ENCODE data around the gene LRRN2.
"Not testable (repeated sequence)": the region's sequence is repeated elsewhere in the genome, so short reads cannot be mapped to it uniquely, and the experiment has no call there.

Gene LRRN2

GRCh38 chr1:204641455-204641854 lies 44.1 kb downstream of the LRRN2 start:
- Histone ChIP-seq H3K9me3 (ENCODE audit: control insufficient read depth in 1 of 2, low read length in 2 of 2) (no peaks in the 10 kb centered on the region), H3K36me3 (ENCODE audit: control insufficient read depth in 1 of 2, insufficient read depth in 2 of 2, low read length in 2 of 2) (no peaks in the 10 kb centered on the region), H3K27ac (ENCODE audit: low read length) (no peak overlapping the region), H3K4me3 (ENCODE audit: low read depth in 1 of 2, low read length in 2 of 2) (no peak overlapping the region), H3K27me3 (ENCODE audit: low read depth, low read length) (no peaks in the 10 kb centered on the region), H3K4me1 (ENCODE audit: control insufficient read depth in 1 of 2, insufficient read depth in 2 of 2, low read length in 2 of 2) (peaks cover 0 to 16% of the 10 kb centered on the region in 2 donors)

GRCh38 chr1:204640578-204640977 lies 45.0 kb downstream of the LRRN2 start:
- no peak overlapping the region for H3K4me3 ChIP-seq (ENCODE audit: low read depth in 1 of 2, low read length in 2 of 2)
- peaks cover 0 to 16% of the 10 kb centered on the region in 2 donors for H3K4me1 ChIP-seq (ENCODE audit: control insufficient read depth in 1 of 2, insufficient read depth in 2 of 2, low read length in 2 of 2)
- no peaks in the 10 kb centered on the region for H3K9me3 ChIP-seq (ENCODE audit: control insufficient read depth in 1 of 2, low read length in 2 of 2)
- H3K27ac ChIP-seq (ENCODE audit: low read length): no peak overlapping the region
- no peaks in the 10 kb centered on the region for H3K27me3 ChIP-seq (ENCODE audit: low read depth, low read length)
- H3K36me3 ChIP-seq (ENCODE audit: control insufficient read depth in 1 of 2, insufficient read depth in 2 of 2, low read length in 2 of 2): no peaks in the 10 kb centered on the region

- Histone ChIP-seq H3K36me3 (ENCODE audit: control insufficient read depth in 1 of 2, insufficient read depth in 2 of 2, low read length in 2 of 2) (no peaks in the 10 kb centered on the region), H3K9me3 (ENCODE audit: control insufficient read depth in 1 of 2, low read length in 2 of 2) (no peaks in the 10 kb centered on the region), H3K4me3 (ENCODE audit: low read depth in 1 of 2, low read length in 2 of 2) (no peak overlapping the region), H3K4me1 (ENCODE audit: control insufficient read depth in 1 of 2, insufficient read depth in 2 of 2, low read length in 2 of 2) (peaks cover 0 to 20% of the 10 kb centered on the region in 2 donors), H3K27ac (ENCODE audit: low read length) (no peak overlapping the region), H3K27me3 (ENCODE audit: low read depth, low read length) (no peaks in the 10 kb centered on the region)
These were observed 51.2 kb downstream of the LRRN2 start for GRCh38 chr1:204634260-204634910.

GRCh38 chr1:204633665-204634064 lies 51.9 kb downstream of the LRRN2 start:
- Histone ChIP-seq H3K4me3 (ENCODE audit: low read depth in 1 of 2, low read length in 2 of 2) (no peak overlapping the region), H3K36me3 (ENCODE audit: control insufficient read depth in 1 of 2, insufficient read depth in 2 of 2, low read length in 2 of 2) (no peaks in the 10 kb centered on the region), H3K4me1 (ENCODE audit: control insufficient read depth in 1 of 2, insufficient read depth in 2 of 2, low read length in 2 of 2) (peaks cover 0 to 17% of the 10 kb centered on the region in 2 donors), H3K9me3 (ENCODE audit: control insufficient read depth in 1 of 2, low read length in 2 of 2) (no peaks in the 10 kb centered on the region), H3K27me3 (ENCODE audit: low read depth, low read length) (no peaks in the 10 kb centered on the region), H3K27ac (ENCODE audit: low read length) (no peak overlapping the region)

GRCh38 chr1:204630132-204630905 lies 55.2 kb downstream of the LRRN2 start:
- H3K4me1 ChIP-seq (ENCODE audit: control insufficient read depth in 1 of 2, insufficient read depth in 2 of 2, low read length in 2 of 2): peaks cover 0 to 4% of the 10 kb centered on the region in 2 donors
- H3K4me3 ChIP-seq (ENCODE audit: low read depth in 1 of 2, low read length in 2 of 2): no peak overlapping the region
- no peaks in the 10 kb centered on the region for H3K36me3 ChIP-seq (ENCODE audit: control insufficient read depth in 1 of 2, insufficient read depth in 2 of 2, low read length in 2 of 2)
- H3K27ac ChIP-seq (ENCODE audit: low read length): no peak overlapping the region
- no peaks in the 10 kb centered on the region for H3K9me3 ChIP-seq (ENCODE audit: control insufficient read depth in 1 of 2, low read length in 2 of 2)
- no peaks in the 10 kb centered on the region for H3K27me3 ChIP-seq (ENCODE audit: low read depth, low read length)

GRCh38 chr1:204629459-204629858 lies 56.1 kb downstream of the LRRN2 start:
- not testable (repeated sequence) for H3K27me3 ChIP-seq (ENCODE audit: low read depth, low read length); H3K9me3 ChIP-seq (ENCODE audit: control insufficient read depth in 1 of 2, low read length in 2 of 2); H3K4me3 ChIP-seq (ENCODE audit: low read depth in 1 of 2, low read length in 2 of 2); H3K4me1 ChIP-seq (ENCODE audit: control insufficient read depth in 1 of 2, insufficient read depth in 2 of 2, low read length in 2 of 2); H3K27ac ChIP-seq (ENCODE audit: low read length); H3K36me3 ChIP-seq (ENCODE audit: control insufficient read depth in 1 of 2, insufficient read depth in 2 of 2, low read length in 2 of 2)

- H3K4me3 ChIP-seq (ENCODE audit: low read depth in 1 of 2, low read length in 2 of 2): no peak overlapping the region
- H3K36me3 ChIP-seq (ENCODE audit: control insufficient read depth in 1 of 2, insufficient read depth in 2 of 2, low read length in 2 of 2): no peaks in the 10 kb centered on the region
- H3K27ac ChIP-seq (ENCODE audit: low read length): no peak overlapping the region
- no peaks in the 10 kb centered on the region for H3K9me3 ChIP-seq (ENCODE audit: control insufficient read depth in 1 of 2, low read length in 2 of 2)
- H3K27me3 ChIP-seq (ENCODE audit: low read depth, low read length): no peaks in the 10 kb centered on the region
- H3K4me1 ChIP-seq (ENCODE audit: control insufficient read depth in 1 of 2, insufficient read depth in 2 of 2, low read length in 2 of 2): peaks cover 3 to 4% of the 10 kb centered on the region in 2 donors
These were observed 56.7 kb downstream of the LRRN2 start for GRCh38 chr1:204628868-204629267.

GRCh38 chr1:204627436-204627835 lies 58.1 kb downstream of the LRRN2 start:
- Histone ChIP-seq H3K4me1 (ENCODE audit: control insufficient read depth in 1 of 2, insufficient read depth in 2 of 2, low read length in 2 of 2) (peaks cover 5 to 7% of the 10 kb centered on the region in 2 donors), H3K36me3 (ENCODE audit: control insufficient read depth in 1 of 2, insufficient read depth in 2 of 2, low read length in 2 of 2) (no peaks in the 10 kb centered on the region), H3K4me3 (ENCODE audit: low read depth in 1 of 2, low read length in 2 of 2) (no peak overlapping the region), H3K27ac (ENCODE audit: low read length) (no peak overlapping the region), H3K27me3 (ENCODE audit: low read depth, low read length) (no peaks in the 10 kb centered on the region), H3K9me3 (ENCODE audit: control insufficient read depth in 1 of 2, low read length in 2 of 2) (no peaks in the 10 kb centered on the region)

- Histone ChIP-seq H3K9me3 (ENCODE audit: control insufficient read depth in 1 of 2, low read length in 2 of 2) (no peaks in the 10 kb centered on the region), H3K4me3 (ENCODE audit: low read depth in 1 of 2, low read length in 2 of 2) (no peak overlapping the region), H3K27ac (ENCODE audit: low read length) (no peak overlapping the region), H3K27me3 (ENCODE audit: low read depth, low read length) (no peaks in the 10 kb centered on the region), H3K4me1 (ENCODE audit: control insufficient read depth in 1 of 2, insufficient read depth in 2 of 2, low read length in 2 of 2) (peaks cover 5 to 7% of the 10 kb centered on the region in 2 donors), H3K36me3 (ENCODE audit: control insufficient read depth in 1 of 2, insufficient read depth in 2 of 2, low read length in 2 of 2) (no peaks in the 10 kb centered on the region)
These were observed 59.2 kb downstream of the LRRN2 start for GRCh38 chr1:204626381-204626780.

GRCh38 chr1:204624631-204625216 lies 60.8 kb downstream of the LRRN2 start:
- peaks cover 5 to 7% of the 10 kb centered on the region in 2 donors for H3K4me1 ChIP-seq (ENCODE audit: control insufficient read depth in 1 of 2, insufficient read depth in 2 of 2, low read length in 2 of 2)
- H3K36me3 ChIP-seq (ENCODE audit: control insufficient read depth in 1 of 2, insufficient read depth in 2 of 2, low read length in 2 of 2): no peaks in the 10 kb centered on the region
- H3K27me3 ChIP-seq (ENCODE audit: low read depth, low read length): no peaks in the 10 kb centered on the region
- no peaks in the 10 kb centered on the region for H3K9me3 ChIP-seq (ENCODE audit: control insufficient read depth in 1 of 2, low read length in 2 of 2)
- H3K27ac ChIP-seq (ENCODE audit: low read length): no peak overlapping the region
- no peak overlapping the region for H3K4me3 ChIP-seq (ENCODE audit: low read depth in 1 of 2, low read length in 2 of 2)

GRCh38 chr1:204623894-204624361 lies 61.6 kb downstream of the LRRN2 start:
- H3K9me3 ChIP-seq (ENCODE audit: control insufficient read depth in 1 of 2, low read length in 2 of 2): no peaks in the 10 kb centered on the region
- no peak overlapping the region for H3K4me3 ChIP-seq (ENCODE audit: low read depth in 1 of 2, low read length in 2 of 2)
- no peaks in the 10 kb centered on the region for H3K27me3 ChIP-seq (ENCODE audit: low read depth, low read length)
- H3K27ac ChIP-seq (ENCODE audit: low read length): no peak overlapping the region
- H3K36me3 ChIP-seq (ENCODE audit: control insufficient read depth in 1 of 2, insufficient read depth in 2 of 2, low read length in 2 of 2): no peaks in the 10 kb centered on the region
- peaks cover 5 to 7% of the 10 kb centered on the region in 2 donors for H3K4me1 ChIP-seq (ENCODE audit: control insufficient read depth in 1 of 2, insufficient read depth in 2 of 2, low read length in 2 of 2)
